GM12801 (cell line): Measurements from ENCODE around the gene TPSD1.
"Not testable (repeated sequence)": the region's sequence is repeated elsewhere in the genome, so short reads cannot be mapped to it uniquely, and the experiment has no call there.

Experiments
- CTCF ChIP-seq: IDR thresholded peaks from one replicate; pipeline ENCODE4 v1.5.1; 2011; ENCODE audit warnings: control low read depth; ENCODE audit not compliant: insufficient read length; ENCODE audit errors: extremely low read depth

The TPSD1 gene

DNA sequence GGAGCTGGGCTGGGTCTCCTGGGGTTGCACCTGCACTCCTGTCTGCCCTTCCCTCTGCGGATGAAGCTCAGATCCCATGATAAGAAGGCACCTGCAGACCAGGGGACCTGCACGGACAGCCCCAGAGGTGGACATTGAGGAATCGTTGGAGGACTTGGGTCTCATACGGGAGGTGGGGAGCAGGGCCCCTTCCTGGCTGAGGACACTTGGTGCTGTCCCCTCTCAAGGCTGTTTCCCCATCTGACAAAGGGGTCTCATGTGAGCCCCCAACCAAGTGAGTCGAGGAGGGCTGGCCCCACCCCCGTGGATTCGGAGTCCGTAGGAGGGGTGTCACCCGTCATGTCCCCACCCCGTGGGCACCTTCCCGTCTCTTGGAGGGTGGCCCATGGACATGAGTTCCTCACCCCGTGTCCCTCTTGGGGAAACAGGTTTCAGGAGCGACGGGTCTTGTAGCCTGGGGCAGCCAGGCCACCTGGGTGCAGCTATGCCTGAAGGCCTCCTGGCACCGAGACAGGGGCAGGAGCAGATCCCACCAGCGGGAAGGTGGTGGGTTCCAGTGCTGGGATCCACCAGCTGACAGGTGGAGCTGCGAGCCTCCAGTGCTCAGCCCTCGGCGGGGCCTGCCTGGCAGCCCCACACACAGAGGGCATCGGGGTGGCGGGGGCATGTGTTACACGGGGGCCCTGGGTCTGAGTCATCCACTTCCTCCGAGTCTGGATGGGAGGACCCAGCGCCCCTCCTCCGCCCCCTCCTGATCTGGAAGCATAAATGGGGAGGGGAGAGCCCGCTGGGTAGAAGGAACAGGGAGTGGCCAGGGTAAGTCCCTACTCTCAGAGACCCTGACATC is at the start of gene TPSD1:
TPSD1 (plus strand) TSS at position 794 of the 847 bp plus-strand sequence. CDS start 212 bp downstream, outside the sequence.
- TF ChIP-seq CTCF = not testable (repeated sequence)

- no peak for TF ChIP-seq CTCF
Observed at GRCh38 chr16:1206326-1206725, 49.5 kb upstream of the TPSD1 start.

DNA sequence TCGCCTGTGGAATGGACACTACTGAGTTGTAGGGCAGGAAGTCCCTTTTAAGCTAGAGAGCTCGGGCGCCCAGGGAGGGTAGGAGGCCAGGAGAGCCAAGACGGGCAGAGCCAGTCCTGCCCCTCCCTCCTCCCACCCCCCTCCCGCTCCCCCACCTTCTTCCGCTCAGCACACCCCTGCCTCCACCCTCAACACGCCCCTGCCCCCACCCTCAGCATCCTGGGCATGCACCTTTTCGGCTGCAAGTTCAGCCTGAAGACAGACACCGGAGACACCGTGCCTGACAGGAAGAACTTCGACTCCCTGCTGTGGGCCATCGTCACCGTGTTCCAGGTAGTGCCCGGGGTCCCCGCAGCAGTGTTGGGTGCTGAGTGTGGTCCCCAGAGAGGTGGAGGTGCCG is 49.1 kb upstream of the TPSD1 start:
- no peak for TF ChIP-seq CTCF

- no peak for TF ChIP-seq CTCF
Observed at GRCh38 chr16:1208239-1208830, 47.5 kb upstream of the TPSD1 start.

DNA sequence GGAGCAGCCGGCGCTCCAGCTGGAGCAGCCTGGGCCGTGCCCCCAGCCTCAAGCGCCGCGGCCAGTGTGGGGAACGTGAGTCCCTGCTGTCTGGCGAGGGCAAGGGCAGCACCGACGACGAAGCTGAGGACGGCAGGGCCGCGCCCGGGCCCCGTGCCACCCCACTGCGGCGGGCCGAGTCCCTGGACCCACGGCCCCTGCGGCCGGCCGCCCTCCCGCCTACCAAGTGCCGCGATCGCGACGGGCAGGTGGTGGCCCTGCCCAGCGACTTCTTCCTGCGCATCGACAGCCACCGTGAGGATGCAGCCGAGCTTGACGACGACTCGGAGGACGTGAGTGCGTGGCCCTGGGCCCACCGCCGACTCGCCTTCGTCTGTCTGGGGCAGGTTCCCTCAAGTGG is 46.8 kb upstream of the TPSD1 start:
- no peak for TF ChIP-seq CTCF

GRCh38 chr16:1210461-1210860 is 45.4 kb upstream of the TPSD1 start:
- no peak for TF ChIP-seq CTCF

DNA sequence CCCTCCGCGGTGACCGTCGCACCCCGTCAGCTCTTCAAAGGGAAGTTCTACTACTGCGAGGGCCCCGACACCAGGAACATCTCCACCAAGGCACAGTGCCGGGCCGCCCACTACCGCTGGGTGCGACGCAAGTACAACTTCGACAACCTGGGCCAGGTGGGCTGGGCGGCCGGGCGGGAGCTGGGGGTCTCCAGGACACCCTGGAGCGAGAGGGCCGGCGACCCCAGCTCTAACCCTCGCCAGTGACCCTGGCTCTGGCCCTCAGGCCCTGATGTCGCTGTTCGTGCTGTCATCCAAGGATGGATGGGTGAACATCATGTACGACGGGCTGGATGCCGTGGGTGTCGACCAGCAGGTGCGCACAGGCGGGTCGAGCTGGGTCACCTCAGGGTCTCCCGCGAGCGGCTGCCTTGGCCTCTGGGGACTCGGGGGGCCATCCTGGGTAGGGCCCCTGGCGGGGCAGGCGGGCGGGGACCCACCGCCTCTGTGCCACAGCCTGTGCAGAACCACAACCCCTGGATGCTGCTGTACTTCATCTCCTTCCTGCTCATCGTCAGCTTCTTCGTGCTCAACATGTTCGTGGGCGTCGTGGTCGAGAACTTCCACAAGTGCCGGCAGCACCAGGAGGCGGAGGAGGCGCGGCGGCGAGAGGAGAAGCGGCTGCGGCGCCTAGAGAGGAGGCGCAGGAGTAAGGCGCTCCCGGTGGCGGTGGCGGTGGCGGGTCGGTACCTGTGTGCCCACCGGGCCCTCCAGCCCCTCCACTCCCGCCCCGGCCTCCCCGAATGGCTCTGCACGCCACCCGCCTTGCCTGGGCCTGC is 44.2 kb upstream of the TPSD1 start:
- no peak for TF ChIP-seq CTCF
